DMS153 treated with DMSO at 0.1 percent for 48 hours (cell line): ENCODE data around the gene DCAF15.

Experiments
- DNase-seq: peaks from one replicate; lab custom pipeline; 2025; ENCODE audit not compliant: unreplicated experiment; lab: John Stamatoyannopoulos, UW

The DCAF15 gene

GRCh38 chr19:13930402-13930801 lies 21.9 kb upstream of the DCAF15 start:
- no peak for DNase-seq

- DNase-seq: no peak
Measured at GRCh38 chr19:13931391-13932148, 20.7 kb upstream of the DCAF15 start.

GRCh38 chr19:13932149-13932637 lies 20.1 kb upstream of the DCAF15 start:
- DNase-seq: no peak

GRCh38 chr19:13932911-13933393 lies 19.4 kb upstream of the DCAF15 start:
- no peak for DNase-seq

- no peak for DNase-seq
Measured at GRCh38 chr19:13934785-13935109, 17.6 kb upstream of the DCAF15 start.

- no peak for DNase-seq
Measured at GRCh38 chr19:13935765-13936510, 16.4 kb upstream of the DCAF15 start.

- DNase-seq: no peak
Measured at GRCh38 chr19:13937479-13938300, 14.6 kb upstream of the DCAF15 start.

- DNase-seq: no peak
Measured at GRCh38 chr19:13938301-13939064, 13.8 kb upstream of the DCAF15 start, which contains the start of gene PODNL1. Gene PODNL1, minus strand, starts transcription at chr19:13938417. Its CDS starts 236 bp downstream, at chr19:13938181.

- DNase-seq: no peak
Measured at GRCh38 chr19:13942023-13942684, 10.2 kb upstream of the DCAF15 start.

GRCh38 chr19:13946414-13946813 lies 5.9 kb upstream of the DCAF15 start:
- DNase-seq: no peak

GRCh38 chr19:13951043-13951442 lies 1.3 kb upstream of the DCAF15 start:
- no peak for DNase-seq

- DNase-seq: no peak
Measured at GRCh38 chr19:13951799-13952153, 533 bp upstream of the DCAF15 start.

GRCh38 chr19:13952931-13953531 lies 722 bp downstream of the DCAF15 start:
- DNase-seq: no peak

GRCh38 chr19:13954185-13954584 lies 1.9 kb downstream of the DCAF15 start:
- DNase-seq: no peak

GRCh38 chr19:13955662-13956364 lies 3.5 kb downstream of the DCAF15 start:
- no peak for DNase-seq

- DNase-seq: no peak
Measured at GRCh38 chr19:13956365-13956744, 4.0 kb downstream of the DCAF15 start.

- no peak for DNase-seq
Measured at GRCh38 chr19:13957051-13957450, 4.7 kb downstream of the DCAF15 start.

GRCh38 chr19:13958043-13958442 lies 5.7 kb downstream of the DCAF15 start:
- DNase-seq: no peak
